ENCODE data around the gene CFAP221.

GRCh38 chr2:119511989-119512388, 32.3 kb upstream of the CFAP221 start:
- TF ChIP-seq YY1 (IDR thresholded peaks at IDR 0.05; ENCODE audit: insufficient read depth, insufficient read length) (no peak), SUZ12 (IDR thresholded peaks at IDR 0.05; ENCODE audit: extremely low read depth, insufficient read depth, insufficient read length) (no peak), ZNF274 (IDR thresholded peaks at IDR 0.05; ENCODE audit: low read depth, low read length) (no peak)

All from NT2/D1 (cell line).